NCI-H226 (cell line): ENCODE results near the gene COPS2.
A peak's percentile ranks its signal among the peaks of the same experiment; 100 is the strongest.

Source experiments
- DNase-seq: peaks from one replicate; pipeline ENCODE4 v3.0.0-alpha.2; 2015

COPS2 gene

GRCh38 chr15:49155834-49156627 lies 632 bp upstream of the COPS2 start:
- peak; percentile 33 for DNase-seq

GRCh38 chr15:49154799-49155109 lies 645 bp downstream of the COPS2 start:
- DNase-seq, result peak; percentile 15

GRCh38 chr15:49154359-49154758 lies 1.0 kb downstream of the COPS2 start:
- DNase-seq, result no peak

- DNase-seq, result no peak
Observed at GRCh38 chr15:49152552-49153312, 2.7 kb downstream of the COPS2 start.

- DNase-seq, result no peak
Observed at GRCh38 chr15:49151831-49152230, 3.6 kb downstream of the COPS2 start.

- no peak for DNase-seq
Observed at GRCh38 chr15:49148727-49149126, 6.7 kb downstream of the COPS2 start.

GRCh38 chr15:49148298-49148697 lies 7.1 kb downstream of the COPS2 start:
- no peak for DNase-seq

- peak; percentile 28 for DNase-seq
Observed at GRCh38 chr15:49145651-49146609, 9.5 kb downstream of the COPS2 start.

DNA sequence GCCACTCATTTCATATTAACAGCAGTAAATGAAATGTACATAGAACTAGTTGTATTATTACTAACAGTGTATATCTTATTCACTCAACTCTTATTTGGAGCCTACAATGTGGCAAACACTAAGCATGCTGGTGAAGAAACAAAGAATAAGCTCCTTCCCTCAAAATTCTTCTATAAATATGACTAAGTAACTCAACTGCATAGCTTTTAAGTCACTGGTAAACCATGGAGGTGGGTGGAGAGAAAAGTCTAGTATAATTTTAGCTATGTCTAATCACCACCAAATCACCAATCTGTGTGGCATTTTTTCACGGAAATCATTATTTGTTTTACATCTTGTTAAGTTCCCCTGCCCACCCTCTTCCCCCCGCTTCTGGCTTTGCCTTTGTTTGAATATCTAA lies 17.5 kb downstream of the COPS2 start:
- no peak for DNase-seq

DNA sequence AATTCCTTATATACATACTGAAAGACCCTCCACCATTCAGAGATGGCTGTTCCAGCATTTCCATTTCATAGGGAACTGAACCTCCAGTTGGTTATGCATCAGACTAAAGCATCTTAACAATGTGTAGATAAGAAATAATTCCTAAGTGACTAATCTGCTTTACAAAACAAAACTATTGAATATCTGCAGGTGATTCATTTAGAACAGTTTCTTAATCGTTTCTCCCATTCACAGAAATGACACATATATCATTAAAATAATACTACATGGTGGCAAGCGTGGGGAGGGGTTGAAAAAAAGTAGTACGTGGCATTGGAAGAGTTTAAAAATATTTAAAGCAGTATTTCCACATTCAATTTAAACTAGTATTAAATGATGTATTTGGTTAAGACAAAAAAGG lies 19.5 kb downstream of the COPS2 start:
- peak; percentile 93 for DNase-seq

DNA sequence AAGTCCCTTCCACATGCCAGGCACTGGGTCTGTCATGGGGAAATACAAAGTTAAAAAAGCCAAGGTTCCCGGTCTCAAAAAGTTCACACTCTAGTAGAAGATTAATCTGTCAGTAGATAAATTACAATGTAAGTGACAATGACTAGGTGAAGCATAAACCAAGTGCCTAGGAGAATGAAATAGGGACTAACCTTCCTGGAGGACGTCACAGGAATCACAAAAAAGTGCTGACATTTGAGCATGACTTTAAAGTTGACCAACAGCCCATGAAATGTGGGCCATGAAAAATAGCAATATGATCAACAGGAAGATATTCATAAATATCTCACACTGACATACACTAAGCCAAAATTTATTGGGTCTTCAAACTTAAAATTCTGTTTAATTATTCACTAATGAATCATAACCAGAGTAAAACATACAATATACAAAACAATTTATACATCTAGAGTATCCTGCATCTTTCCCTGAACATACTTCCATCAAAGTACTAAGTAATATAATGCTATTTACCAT lies 20.0 kb downstream of the COPS2 start:
- DNase-seq, result no peak

DNA sequence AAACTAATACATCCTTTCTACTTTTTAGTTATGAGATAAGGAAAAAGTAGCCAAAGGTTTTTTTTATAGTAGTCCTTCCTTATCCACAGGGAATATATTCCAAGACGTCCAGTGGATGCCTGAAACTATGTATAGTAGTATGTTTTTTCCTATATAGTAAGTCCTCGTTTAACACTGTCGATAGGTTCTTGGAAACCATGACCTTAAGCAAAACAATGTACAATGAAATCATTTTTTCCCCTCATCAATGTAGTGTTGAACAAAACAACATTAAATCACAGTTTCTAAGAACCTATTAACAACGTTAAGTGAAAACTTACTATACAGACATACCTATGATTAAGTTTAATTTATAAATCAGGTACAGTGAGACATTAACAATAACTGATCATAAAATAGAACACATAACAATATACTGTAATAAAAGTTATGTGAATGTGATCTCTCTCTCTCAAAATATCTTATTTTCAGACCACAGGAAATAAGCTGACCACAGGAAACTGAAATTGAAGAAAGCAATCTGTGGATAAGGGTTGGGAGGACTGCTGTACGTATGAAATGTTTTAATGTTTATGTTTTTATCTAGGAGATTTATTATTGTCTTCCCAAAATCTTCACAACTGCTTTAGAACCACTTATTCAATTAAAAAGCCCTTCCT lies 20.6 kb downstream of the COPS2 start:
- DNase-seq, result peak; percentile 61

GRCh38 chr15:49131403-49131802 lies 24.0 kb downstream of the COPS2 start:
- no peak for DNase-seq

DNA sequence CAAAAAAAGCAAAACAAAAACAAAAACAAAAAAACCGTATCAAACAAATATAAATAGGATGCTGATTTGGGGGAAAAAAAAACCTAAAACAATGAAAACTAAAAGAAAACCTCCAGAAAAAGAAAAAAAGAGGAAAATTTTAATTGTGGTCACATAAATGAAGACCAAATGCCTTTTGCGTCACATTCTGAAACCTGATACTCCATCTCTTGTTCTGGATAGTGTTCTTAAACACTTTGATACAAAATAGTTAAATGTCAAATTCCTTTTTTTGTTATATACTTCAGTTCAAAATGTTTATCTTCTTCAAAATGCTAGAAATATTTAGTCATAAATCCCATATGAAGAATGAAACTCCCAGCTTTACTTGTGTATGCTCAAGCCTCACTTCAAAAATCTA lies 31.0 kb downstream of the COPS2 start:
- no peak for DNase-seq

GRCh38 chr15:49122541-49123062 lies 32.8 kb downstream of the COPS2 start:
- no peak for DNase-seq

- DNase-seq, result no peak
Observed at GRCh38 chr15:49121901-49122300, 33.5 kb downstream of the COPS2 start.

DNA sequence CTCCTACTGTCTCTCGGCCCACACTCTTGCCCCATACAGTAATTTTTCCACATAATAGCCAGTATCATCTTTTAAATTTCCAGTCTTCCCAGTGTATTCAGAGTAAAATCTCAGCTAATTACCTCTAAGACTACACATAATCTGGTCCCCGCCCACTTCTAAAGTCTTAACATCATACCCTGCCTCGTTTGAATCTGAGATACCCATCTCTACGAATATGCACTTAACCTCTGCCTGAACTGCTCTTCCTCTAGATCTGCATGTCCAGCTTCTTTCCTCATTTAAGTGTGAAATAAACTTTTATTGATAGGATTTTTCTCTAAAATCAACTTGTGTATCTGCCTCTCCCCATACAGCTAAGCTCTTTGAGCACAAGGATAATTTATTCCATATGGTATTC lies 34.6 kb downstream of the COPS2 start:
- DNase-seq, result no peak

DNA sequence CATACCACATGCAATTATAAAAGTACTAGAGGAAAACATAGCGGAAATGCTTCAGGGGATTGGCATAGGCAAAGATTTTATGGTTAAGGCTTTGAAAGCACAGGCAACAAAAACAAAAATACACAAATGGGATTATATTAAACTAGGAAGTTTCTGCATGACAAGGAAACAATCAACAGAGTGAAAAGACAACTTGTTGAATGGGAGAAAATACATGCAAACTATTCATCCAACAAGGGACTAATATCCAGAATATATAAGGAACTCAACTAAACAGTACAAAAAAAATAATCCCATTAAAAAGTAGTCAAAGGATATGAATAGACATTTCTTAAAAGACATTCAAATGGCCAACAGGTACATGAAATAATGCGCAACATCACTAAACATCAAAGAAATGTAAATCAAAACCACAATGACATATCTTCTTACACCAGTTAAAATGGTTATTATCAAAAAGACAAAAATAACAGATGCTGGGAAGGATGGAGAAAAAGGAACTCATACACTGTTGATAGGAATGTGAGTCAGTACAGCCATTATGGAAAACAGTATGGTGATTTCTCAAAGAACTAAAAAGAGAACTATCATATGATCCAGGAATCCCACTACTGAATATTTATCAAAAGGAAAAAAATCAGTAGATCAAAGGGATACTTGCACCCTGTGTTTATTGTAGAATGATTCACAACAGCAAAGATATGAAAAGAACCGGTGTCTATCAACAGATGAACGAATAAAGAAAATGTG lies 39.1 kb downstream of the COPS2 start:
- no peak for DNase-seq

DNA sequence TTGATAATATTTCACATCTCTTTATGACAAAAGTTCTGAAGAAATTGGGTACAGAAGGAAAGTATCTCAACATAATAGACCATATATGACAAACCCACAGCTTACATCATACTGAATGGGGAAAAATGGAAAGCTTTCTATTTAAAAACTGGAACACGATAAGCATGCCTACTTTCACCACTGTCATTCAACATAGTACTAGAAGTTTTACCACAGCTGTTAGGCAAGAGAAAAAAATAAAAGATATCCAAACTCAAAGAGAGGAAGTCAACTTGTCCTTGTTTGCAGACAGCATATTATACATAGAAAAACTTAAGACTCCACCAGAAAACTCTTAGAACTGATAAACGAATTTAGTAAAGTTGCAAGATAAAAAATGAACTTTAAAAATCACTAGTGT lies 40.3 kb downstream of the COPS2 start:
- DNase-seq, result no peak

DNA sequence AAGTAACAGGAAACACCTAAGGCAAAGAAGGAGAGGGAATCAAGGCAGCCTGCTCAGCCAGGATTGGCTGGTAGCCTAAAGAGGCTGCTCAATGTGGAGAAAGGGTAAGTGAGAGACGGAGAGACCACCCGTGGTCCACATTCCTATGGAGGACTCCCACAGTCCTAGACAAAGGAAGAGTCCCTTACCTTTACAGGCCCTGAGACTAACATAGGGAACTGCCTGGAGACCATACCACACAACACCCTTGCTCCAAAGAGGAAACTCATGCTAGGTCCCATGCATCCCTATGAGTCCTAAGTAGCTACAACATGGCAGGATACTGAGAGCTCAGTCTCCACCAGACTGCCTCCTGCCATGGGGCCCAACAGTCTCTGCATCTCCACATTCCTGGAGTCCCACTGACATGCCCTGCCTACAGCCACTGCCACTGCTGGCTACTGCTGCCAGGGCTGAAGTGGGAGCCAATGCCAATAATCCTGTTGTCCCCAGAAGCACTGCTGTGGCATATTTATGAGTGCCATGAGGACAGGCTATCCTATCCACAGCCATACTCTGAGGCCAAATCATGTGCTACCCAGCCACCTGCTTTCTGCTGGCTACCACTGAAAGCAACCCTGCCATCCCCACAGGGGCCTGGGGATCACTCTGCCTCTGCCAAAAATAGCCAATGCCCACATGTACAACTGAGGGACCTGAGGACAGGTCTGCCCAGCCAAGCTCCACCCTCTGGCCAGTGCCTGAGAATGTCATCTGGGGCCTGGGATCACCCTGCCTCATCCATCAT lies 45.0 kb downstream of the COPS2 start:
- no peak for DNase-seq

GRCh38 chr15:49103002-49103401 lies 52.4 kb downstream of the COPS2 start:
- no peak for DNase-seq
